ENCODE results near the gene ZRSR2.

GRCh38 chrX:15866147-15866546 is 75.9 kb downstream of the ZRSR2 start:
- TF ChIP-seq CTCF (conservative IDR thresholded peaks at IDR 0.05; ENCODE audit: low read depth, low read length) (no peak), EZH2 (IDR thresholded peaks at IDR 0.05; ENCODE audit: borderline replicate concordance, low read depth, low read length, poor library complexity, severe bottlenecking) (no peak)

Data from A673 (cell line).